HepG2 (cell line): ENCODE results near the gene B9D2. TPM values are rescaled to one million over a fixed set of nuclear protein-coding genes. Genes with fewer than 3 reads are reported as not detected.

Experiments
- ATAC-seq: fragments of 200-7000 bp; cut with Tn5 transposase; 3 replicates; pipeline ENCODE4 v1.9.1; 2020; ENCODE audit warnings: mild to moderate bottlenecking, moderate library complexity
- BruUV-seq: library from RNA; stranded (reverse); fragments of 400-500 nt; replicated peaks from 2 replicates; lab custom pipeline; 2021; lab: Mats Ljungman, UMichigan
- CTCF ChIA-PET: fragments of 300-600 bp; formaldehyde crosslinking; extraction: SDS; loops from one replicate; lab custom pipeline; 2021; ENCODE audit warnings: low total read pairs, inconsistent platforms, low intra/inter-chr PET ratio; lab: Yijun Ruan, JAX
- POLR2A ChIA-PET: fragments of 350-600 bp; sonication (Branson Sonifier 250); formaldehyde crosslinking; loops from one replicate; lab custom pipeline; 2020; ENCODE audit warnings: antibody characterized with exemption, inconsistent platforms; lab: Yijun Ruan, JAX
- DNase-seq: peaks from one replicate; pipeline ENCODE4 v3.0.0-alpha.2; 2015; ENCODE audit warnings: low spot score
- FAIRE-seq: peaks from 3 replicates; lab custom pipeline; 2011; peaks lifted over from hg19 to GRCh38; lab: Jason Lieb, UNC
- H2AFZ ChIP-seq: one replicate; pipeline ENCODE4 v1.6.1; 2011; ENCODE audit warnings: low read length, inconsistent platforms
- H3K27ac ChIP-seq: fragments of 300-600 bp; 3 replicates; pipeline ENCODE4 v1.8.0; 2011; ENCODE audit warnings: mixed run types, mild to moderate bottlenecking, mixed read lengths, low read length, inconsistent platforms; ENCODE audit not compliant: insufficient read depth; ENCODE audit errors: extremely low read length
- H3K27me3 ChIP-seq, 2 experiments: fragments of 200-600 bp in 1 of 2; 2 replicates in 1 of 2; 3 replicates in 1 of 2; pipeline versions ENCODE4 v1.6.0 to v1.8.0; 2011; ENCODE audit warnings: low read length in 2 of 2, mild to moderate bottlenecking in 2 of 2, moderate library complexity in 2 of 2, inconsistent platforms in 1 of 2; ENCODE audit not compliant: insufficient read depth in 2 of 2, control insufficient read depth in 1 of 2
- H3K36me3 ChIP-seq, 2 experiments: fragments of 200-600 bp in 1 of 2; replicated peaks in 1 of 2; 2 replicates in 1 of 2; 3 replicates in 1 of 2; pipeline versions ENCODE4 v1.5.1 to v1.8.0; 2011; ENCODE audit warnings: low read length in 2 of 2, inconsistent platforms in 1 of 2; ENCODE audit not compliant: insufficient read depth in 2 of 2, control insufficient read depth in 1 of 2
- H3K4me1 ChIP-seq: 2 replicates; pipeline ENCODE4 v1.5.1; 2012; ENCODE audit warnings: low read length, inconsistent platforms; ENCODE audit not compliant: insufficient read depth
- H3K4me2 ChIP-seq: 2 replicates; pipeline ENCODE4 v1.6.0; 2011; ENCODE audit warnings: low read depth, low read length, inconsistent platforms
- H3K4me3 ChIP-seq, 3 experiments: fragments of 200-600 bp in 1 of 3; sonication (generic), shearing (Covaris generic) in 1 of 3; replicated peaks in 1 of 3; 2 replicates each; pipeline ENCODE4 v1.5.1; 2011 to 2016; ENCODE audit warnings: low read length in 3 of 3, inconsistent platforms in 2 of 3, low read depth in 2 of 3, mild to moderate bottlenecking in 2 of 3, control low read depth in 1 of 3, mixed read lengths in 1 of 3; ENCODE audit not compliant: insufficient read depth in 1 of 3
- H3K79me2 ChIP-seq: one replicate; pipeline ENCODE4 v1.6.1; 2011; ENCODE audit warnings: low read length, inconsistent platforms; ENCODE audit not compliant: insufficient read depth
- H3K9ac ChIP-seq: 2 replicates; pipeline ENCODE4 v1.6.0; 2011; ENCODE audit warnings: mild to moderate bottlenecking, low read depth, low read length, inconsistent platforms; ENCODE audit not compliant: insufficient read depth
- H3K9me3 ChIP-seq: 2 replicates; pipeline ENCODE4 v1.5.1; 2012; ENCODE audit warnings: mild to moderate bottlenecking, low read length
- H4K20me1 ChIP-seq: 2 replicates; pipeline ENCODE4 v1.6.0; 2011; ENCODE audit warnings: inconsistent platforms, mild to moderate bottlenecking, low read length, moderate library complexity; ENCODE audit not compliant: insufficient read depth
- HNRNPH1 ChIP-seq: fragments of 200-400 bp; formaldehyde crosslinking; optimal IDR thresholded peaks from 2 replicates; pipeline ENCODE3; 2017; ENCODE audit warnings: mild to moderate bottlenecking, low read depth, low read length
- MBNL3 ChIP-seq: fragments of 250-450 bp; sonication (Bioruptor Pico); conservative IDR thresholded peaks from 2 replicates; pipeline ENCODE4 v1.8.0; 2022; ENCODE audit warnings: mild to moderate bottlenecking, inconsistent platforms
- NKX3-1 ChIP-seq: sonication (generic); formaldehyde crosslinking; IDR thresholded peaks from 2 replicates; pipeline ENCODE4 v1.5.0; 2020; ENCODE audit warnings: missing genetic modification reagents
- SAFB2 ChIP-seq: sonication (generic); formaldehyde crosslinking; IDR thresholded peaks from 2 replicates; pipeline ENCODE4 v1.5.1; 2020; ENCODE audit warnings: missing genetic modification reagents, low read depth, mild to moderate bottlenecking, borderline replicate concordance
- SIX1 ChIP-seq: sonication (generic); formaldehyde crosslinking; IDR thresholded peaks from 2 replicates; pipeline ENCODE4 v1.4.0; 2020; ENCODE audit warnings: missing genetic modification reagents, borderline replicate concordance
- ZNF615 ChIP-seq: sonication (generic); formaldehyde crosslinking; IDR thresholded peaks from 2 replicates; pipeline ENCODE4 v1.5.0; 2020; ENCODE audit warnings: mild to moderate bottlenecking, missing genetic modification reagents, borderline replicate concordance
- WGBS: methylation state at CpG from one replicate; pipeline ENCODE4 v1.1.6; 2017; ENCODE audit warnings: low lambda C conversion rate; 5-methylcytosine and 5-hydroxymethylcytosine counted together
- in situ Hi-C: cut with HindIII; loops from 2 replicates; pipeline ENCODE4 v1.10.0; 2017; ENCODE audit warnings: low pct_unique_long_range_greater_than_20kb; ENCODE audit not compliant: extremely low pct_ligation_motif_present
- intact Hi-C: fragments of 100-400 bp; cut with micrococcal nuclease; formaldehyde crosslinking; loops from one replicate; pipeline ENCODE4 v1.10.0; 2022; ENCODE audit not compliant: unreplicated experiment
- polyA plus RNA-seq, 8 experiments: library from polyadenylated mRNA; depleted of rRNA in 3 of 8; stranded (reverse) in 7 of 8; unstranded in 1 of 8; fragments of >200 nt; fragmentation: Illumina TruSeq in 4 of 8; extraction: Trizol in 4 of 8; gene quantifications; 2 replicates each; pipeline versions ENCODE4 v1.2.1 to v1.2.3, GENCODE V29; 2011 to 2016; ENCODE audit warnings: low read depth in 4 of 8, missing spikeins in 1 of 8, mixed read lengths in 1 of 8; ENCODE audit not compliant: insufficient read depth in 1 of 8
- total RNA-seq, 5 experiments: library from RNA; depleted of rRNA; stranded (reverse); fragments of >200 nt; fragmentation: Illumina TruSeq; extraction: Trizol; gene quantifications; 2 replicates each; pipeline ENCODE4 v1.2.3, GENCODE V29; 2016; ENCODE audit warnings: low read depth in 1 of 5
- TF ChIP-seq, protein P1 (sequence below): IDR thresholded peaks from 2 replicates; pipeline ENCODE4 v1.6.1; 2016; ENCODE audit warnings: missing biosample characterization, missing genetic modification reagents, low read depth
- TF ChIP-seq, protein P2 (sequence below): sonication (generic); formaldehyde crosslinking; IDR thresholded peaks from 2 replicates; pipeline ENCODE4 v1.8.1; 2023; ENCODE audit warnings: mild to moderate bottlenecking, missing genetic modification reagents, borderline replicate concordance
- TF ChIP-seq, protein P3 (sequence below): sonication (generic); formaldehyde crosslinking; conservative IDR thresholded peaks from 2 replicates; pipeline ENCODE4 v1.8.0; 2022; ENCODE audit warnings: low read depth, missing genetic modification reagents
- TF ChIP-seq, protein P4 (sequence below): sonication (generic); formaldehyde crosslinking; IDR thresholded peaks from 2 replicates; pipeline ENCODE4 v1.5.1; 2020; ENCODE audit warnings: missing genetic modification reagents, mild to moderate bottlenecking, borderline replicate concordance

B9D2 gene
- total and polyA plus RNA-seq, 2 of the 13 experiments (the other 11 are each of a cell fraction or from before 2014, with no cell fraction given), result 3.1 to 4.4 TPM

DNA sequence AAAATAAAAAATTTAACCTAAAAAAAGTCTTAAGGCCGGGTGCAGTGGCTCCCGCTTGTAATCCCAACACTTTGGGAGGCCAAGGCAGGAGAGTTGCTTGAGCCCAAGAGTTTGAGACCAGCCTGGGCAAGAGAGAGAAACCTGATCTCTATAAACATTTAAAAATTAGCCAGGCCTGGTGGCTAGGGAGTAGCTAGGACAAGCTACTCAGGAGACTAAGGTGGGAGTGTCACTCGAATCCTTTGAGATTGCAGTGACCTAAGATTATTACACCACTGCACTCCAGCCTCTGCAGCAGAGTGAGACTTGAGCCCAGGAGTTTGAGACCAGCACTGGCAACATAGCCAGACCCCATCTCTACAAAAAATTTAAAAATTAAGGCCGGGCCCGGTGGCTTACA is 52.9 kb downstream of the B9D2 start:
- H3K36me3 ChIP-seq, result peaks cover 18 to 30% of the 10 kb centered on the region in 2 experiments; a peak in 4 of 5 replicates
- H3K79me2 ChIP-seq, result peaks cover 25% of the 10 kb centered on the region
- peak overlapping the region; percentile 84 for H3K4me2 ChIP-seq
- WGBS, result 21% methylated on average over 5 of the region's 5 CpGs
- H3K4me3 ChIP-seq, result peak overlapping the region; percentile 72 to 90 (median 85)
- BruUV-seq, result no TSS peak
- POLR2A ChIA-PET, result interaction anchor here (1.1 to 5.3 kb wide), 4 partner anchors 12 to 85 kb away, joined by 3 to 55 read pairs (median 20); partner anchors contain the start of genes HNRNPUL1 and TGFB1
- DNase-seq (no peak), FAIRE-seq (no peak), ATAC-seq (no peak)
- H3K9ac ChIP-seq, result peak overlapping the region; percentile 90
- intact Hi-C loops (no loop called here), in situ Hi-C loops (loop anchor here (5.0 kb wide), 1 partner anchor 41 kb away; the partner anchor contains the start of gene TGFB1)
- H3K27ac ChIP-seq, result peak overlapping the region; percentile 91
- no peak overlapping the region for H2AFZ ChIP-seq
- H3K4me1 ChIP-seq, result peaks cover 28% of the 10 kb centered on the region
- H3K27me3 ChIP-seq, result no peaks in the 10 kb centered on the region
- no peaks in the 10 kb centered on the region for H3K9me3 ChIP-seq
- CTCF ChIA-PET, result no interaction called here
- no peak for TF ChIP-seq NKX3-1 (CRISPR knock-in tag)
- TF ChIP-seq, protein P1, sequence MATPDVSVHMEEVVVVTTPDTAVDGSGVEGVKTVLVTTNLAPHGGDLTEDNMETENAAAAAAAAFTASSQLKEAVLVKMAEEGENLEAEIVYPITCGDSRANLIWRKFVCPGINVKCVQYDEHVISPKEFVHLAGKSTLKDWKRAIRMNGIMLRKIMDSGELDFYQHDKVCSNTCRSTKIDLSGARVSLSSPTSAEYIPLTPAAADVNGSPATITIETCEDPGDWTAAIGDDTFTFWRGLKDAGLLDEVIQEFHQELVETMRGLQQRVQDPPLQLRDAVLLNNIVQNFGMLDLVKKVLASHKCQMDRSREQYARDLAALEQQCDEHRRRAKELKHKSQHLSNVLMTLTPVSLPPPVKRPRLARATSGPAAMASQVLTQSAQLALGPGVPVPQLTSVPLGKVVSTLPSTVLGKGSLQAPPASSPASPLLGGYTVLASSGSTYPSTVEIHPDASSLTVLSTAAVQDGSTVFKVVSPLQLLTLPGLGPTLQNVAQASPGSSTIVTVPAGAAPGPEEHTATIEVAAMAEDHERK, result no peak
- TF ChIP-seq SAFB2 (CRISPR knock-in tag), result no peak
- TF ChIP-seq, protein P2, sequence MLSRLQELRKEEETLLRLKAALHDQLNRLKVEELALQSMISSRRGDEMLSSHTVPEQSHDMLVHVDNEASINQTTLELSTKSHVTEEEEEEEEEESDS (CRISPR knock-in tag), result no peak
- no peak for TF ChIP-seq ZNF615 (CRISPR knock-in tag)
- TF ChIP-seq, protein P3, sequence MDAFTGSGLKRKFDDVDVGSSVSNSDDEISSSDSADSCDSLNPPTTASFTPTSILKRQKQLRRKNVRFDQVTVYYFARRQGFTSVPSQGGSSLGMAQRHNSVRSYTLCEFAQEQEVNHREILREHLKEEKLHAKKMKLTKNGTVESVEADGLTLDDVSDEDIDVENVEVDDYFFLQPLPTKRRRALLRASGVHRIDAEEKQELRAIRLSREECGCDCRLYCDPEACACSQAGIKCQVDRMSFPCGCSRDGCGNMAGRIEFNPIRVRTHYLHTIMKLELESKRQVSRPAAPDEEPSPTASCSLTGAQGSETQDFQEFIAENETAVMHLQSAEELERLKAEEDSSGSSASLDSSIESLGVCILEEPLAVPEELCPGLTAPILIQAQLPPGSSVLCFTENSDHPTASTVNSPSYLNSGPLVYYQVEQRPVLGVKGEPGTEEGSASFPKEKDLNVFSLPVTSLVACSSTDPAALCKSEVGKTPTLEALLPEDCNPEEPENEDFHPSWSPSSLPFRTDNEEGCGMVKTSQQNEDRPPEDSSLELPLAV (CRISPR knock-in tag), result no peak
- no peak for TF ChIP-seq SIX1 (CRISPR knock-in tag)
- TF ChIP-seq MBNL3 (CRISPR knock-in tag), result no peak
- TF ChIP-seq, protein P4, sequence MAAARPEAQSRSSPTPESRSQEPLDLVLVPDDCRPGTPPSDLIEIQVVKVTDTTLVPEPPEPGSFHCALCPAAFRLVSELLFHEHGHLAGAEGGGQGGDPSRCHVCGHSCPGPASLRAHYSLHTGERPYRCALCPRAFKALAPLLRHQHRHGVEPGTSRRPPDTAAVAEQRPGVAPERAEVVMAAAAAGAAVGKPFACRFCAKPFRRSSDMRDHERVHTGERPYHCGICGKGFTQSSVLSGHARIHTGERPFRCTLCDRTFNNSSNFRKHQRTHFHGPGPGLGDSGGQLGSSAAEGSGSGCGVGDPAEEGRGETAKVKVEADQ (CRISPR knock-in tag), result no peak
- no peak for TF ChIP-seq HNRNPH1
- no peaks in the 10 kb centered on the region for H4K20me1 ChIP-seq
